Activated naive CD4-positive, alpha-beta T cell treated with anti-CD3 and anti-CD28 coated beads, Interleukin-2, amount 50 U/mL, for 16 hours (primary cell): ENCODE data around the gene CERS4.
A peak's percentile ranks its signal among the peaks of the same experiment; 100 is the strongest.
"Not testable (repeated sequence)": the region's sequence is repeated elsewhere in the genome, so short reads cannot be mapped to it uniquely, and the experiment has no call there.

ENCODE experiments used
- DNase-seq: peaks from one replicate; pipeline ENCODE4 v3.0.0-alpha.2; 2020

The CERS4 gene

DNA sequence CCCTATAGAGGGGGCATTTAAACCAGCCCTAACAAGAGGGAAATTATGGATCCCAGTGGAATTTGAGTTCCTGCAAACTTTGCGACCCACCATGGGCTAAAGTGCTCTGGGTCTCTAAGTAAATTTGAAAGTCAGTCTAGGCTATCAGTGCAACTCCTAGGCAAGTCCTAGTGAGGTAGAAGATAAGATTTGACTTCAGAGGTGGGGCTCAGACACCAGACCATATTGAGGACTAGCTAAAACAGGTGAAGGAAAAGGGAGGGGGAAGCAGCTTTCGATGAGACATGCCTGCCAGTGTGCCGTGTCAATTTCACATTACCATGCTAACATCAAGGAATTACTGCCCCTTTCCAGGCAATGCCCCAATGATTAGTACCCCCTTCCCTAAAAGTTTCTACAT is 60.6 kb downstream of the CERS4 start:
- no peak for DNase-seq

DNA sequence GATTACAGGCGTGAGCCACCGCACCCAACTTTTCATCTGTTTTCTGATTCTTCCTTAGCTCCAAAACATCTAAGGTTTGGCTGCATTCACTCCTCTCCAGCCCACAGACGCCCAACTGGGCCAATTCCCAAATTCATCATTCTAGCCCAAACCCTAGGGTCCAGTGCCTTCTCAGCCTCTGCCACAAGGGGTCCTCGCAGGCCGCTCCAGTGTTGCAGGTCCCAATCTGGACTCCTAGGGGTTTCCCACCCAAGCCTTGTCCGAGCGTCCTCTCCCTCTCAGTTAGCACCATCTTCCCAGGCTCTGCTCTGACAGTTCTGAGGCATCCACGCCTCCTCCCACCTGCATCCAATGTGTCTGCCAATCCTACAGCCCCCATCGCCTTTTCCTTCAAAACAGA is 67.3 kb downstream of the CERS4 start:
- not testable (repeated sequence) for DNase-seq

DNA sequence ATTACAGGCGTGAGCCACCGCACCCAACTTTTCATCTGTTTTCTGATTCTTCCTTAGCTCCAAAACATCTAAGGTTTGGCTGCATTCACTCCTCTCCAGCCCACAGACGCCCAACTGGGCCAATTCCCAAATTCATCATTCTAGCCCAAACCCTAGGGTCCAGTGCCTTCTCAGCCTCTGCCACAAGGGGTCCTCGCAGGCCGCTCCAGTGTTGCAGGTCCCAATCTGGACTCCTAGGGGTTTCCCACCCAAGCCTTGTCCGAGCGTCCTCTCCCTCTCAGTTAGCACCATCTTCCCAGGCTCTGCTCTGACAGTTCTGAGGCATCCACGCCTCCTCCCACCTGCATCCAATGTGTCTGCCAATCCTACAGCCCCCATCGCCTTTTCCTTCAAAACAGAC is 82.2 kb downstream of the CERS4 start:
- not testable (repeated sequence) for DNase-seq

DNA sequence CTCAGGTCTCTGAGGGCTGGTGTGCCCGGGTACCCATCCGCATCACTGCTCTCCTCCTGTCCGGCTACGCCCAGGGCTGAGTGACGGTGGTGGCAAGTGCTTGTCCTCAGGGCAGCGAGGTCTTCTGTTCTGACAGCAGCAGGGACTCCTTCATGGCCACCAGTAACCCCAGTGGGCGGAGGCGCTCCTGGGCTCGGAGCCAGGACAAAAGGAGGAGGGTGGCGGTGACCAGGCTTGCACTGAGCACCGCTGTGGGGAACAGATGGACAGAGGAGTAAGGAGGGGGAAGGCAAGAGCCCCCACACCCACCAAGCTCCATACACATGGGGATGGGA is 93.2 kb downstream of the CERS4 start:
- peak; percentile 7 for DNase-seq

DNA sequence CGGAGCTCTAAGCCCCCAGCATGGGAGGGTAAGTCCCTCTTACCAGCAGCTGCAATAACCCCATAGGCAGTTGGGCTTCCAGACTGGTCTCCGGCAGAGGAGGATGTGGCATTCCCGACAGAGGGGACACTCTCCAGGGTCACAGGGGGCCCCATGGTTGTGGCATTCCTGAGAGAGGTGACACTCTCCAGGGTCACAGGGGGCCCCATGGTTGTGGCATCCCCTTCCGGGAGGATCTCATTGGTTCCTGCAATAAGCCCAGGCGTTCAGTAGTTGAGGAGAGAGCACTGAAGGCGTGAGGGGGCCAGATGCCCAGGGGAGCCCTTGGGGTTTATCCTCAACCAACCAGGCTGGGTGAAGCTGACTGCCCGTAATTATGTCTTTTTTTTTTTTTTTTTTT is 93.6 kb downstream of the CERS4 start:
- DNase-seq = no peak

DNA sequence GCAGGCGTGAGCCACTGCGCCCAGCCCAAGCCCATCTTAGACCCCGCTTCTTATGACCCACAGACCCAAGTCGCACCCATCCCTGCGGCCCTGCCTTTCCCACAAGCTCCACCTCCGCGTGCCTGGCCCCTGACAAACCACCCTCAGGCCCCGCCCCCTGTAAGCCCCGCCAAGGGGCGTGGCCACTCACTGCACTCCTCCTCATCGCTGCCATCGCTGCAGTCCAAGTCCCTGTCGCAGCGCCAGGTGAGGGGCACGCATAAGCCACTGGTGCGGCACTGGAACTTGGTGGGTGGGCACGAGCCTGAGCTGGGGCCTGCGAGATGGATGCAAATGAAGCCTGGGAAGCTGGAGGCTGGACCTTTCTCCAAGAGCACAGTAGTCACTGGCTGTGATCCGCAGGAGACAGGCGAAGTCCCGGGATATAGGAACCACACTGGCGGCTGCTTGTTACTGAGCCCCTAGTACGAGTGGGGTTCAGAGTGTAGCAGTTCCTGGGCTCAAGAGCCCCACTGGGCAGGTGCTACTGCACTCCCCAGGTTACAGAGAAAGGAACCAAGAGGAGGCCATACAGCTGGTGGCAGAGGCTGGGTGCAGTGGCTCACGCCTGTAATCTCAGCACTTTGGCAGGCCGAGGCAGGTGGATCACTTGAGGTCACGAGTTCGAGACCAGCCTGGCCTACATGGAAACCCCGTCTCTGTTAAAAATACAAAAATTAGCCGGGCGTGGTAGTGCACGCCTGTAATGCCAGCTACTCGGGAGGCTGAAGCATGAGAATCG is 95.9 kb downstream of the CERS4 start:
- peak; percentile 41 for DNase-seq

DNA sequence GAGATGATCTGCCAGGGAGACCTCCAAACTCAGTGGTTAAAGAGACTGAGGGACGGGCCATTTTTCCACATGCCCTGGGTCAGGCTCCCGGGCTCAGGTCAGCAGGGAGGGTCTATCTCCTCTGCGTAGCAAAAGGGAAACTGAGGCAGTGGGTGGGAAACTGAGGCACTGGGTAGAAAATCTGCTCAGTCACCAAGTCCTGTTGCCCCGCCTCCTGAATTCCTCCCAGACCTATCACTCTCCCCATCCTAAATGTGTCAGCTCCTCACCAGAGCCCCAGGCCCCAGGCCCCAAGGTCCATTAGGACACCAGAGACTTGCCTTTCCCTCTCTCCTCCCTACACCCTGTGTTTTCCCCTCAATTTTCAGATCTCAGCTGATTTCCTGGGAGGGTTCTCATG is 96.6 kb downstream of the CERS4 start:
- DNase-seq = peak; percentile 3

DNA sequence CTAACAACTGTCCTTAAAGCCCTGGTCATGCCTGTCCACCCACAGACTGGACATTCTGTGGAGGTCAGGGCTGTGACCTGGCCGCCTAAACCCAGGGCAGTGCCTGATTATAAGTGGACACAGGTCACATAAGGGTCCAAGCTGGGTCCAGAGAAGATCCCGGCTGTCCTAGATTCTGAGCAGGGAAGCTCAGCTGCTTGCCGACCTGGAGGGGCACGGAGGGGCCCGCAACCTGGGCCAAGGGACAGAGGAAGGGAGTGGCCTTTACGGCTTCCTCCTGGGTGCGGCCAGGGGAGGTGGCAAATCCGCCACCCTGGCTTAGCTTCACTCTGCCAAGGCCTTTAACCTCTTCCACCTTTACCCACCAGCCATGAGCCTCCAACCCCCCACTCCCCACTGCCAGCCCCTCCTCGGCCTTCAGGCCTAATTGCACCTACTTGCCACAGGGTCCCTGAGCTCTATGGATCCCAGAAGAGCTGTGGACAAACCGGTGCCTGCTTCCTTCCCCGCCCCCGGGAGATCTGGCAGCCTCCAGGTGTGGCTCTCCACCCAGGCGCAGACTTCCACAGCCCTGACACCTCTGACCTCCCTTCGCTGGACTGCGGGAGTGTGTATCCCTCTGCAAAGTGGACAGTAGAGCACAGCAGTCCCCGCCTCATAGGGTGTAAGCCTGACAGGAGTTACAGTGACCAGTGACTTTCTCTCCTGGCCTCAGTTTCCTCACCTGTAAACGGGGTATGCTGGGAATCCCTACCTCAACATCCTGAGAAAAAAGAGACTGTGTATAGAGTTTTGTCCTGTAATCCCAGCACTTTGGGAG is 97.3 kb downstream of the CERS4 start:
- DNase-seq = peak; percentile 11

DNA sequence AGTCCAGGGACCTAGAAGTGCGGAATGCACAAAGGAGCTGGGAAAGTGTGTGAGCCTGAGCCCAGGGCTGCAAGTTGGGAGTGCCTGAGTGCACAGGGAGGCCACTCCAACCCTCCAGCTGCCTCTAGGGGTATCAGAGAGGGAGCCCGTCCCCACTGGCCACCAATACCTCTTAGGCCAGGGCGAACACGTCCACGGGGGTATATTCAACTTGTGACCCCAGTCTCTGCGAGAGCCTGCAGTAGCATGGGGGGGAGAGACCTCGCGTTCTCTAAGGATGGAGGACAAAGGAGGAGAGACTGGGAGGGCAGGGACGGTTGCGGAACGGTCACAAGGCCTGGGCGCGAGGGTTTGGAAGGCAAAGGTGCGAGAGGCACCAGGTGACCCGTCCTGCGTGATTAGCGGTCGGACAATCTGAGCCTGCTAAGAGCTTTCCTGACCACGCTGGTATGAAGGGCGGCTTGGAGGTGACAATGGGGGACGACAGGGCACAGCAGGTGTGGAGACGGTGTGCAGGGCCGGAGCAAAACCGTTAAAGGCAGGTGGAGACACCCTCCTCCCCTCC is 98.3 kb downstream of the CERS4 start:
- peak; percentile 12 for DNase-seq

DNA sequence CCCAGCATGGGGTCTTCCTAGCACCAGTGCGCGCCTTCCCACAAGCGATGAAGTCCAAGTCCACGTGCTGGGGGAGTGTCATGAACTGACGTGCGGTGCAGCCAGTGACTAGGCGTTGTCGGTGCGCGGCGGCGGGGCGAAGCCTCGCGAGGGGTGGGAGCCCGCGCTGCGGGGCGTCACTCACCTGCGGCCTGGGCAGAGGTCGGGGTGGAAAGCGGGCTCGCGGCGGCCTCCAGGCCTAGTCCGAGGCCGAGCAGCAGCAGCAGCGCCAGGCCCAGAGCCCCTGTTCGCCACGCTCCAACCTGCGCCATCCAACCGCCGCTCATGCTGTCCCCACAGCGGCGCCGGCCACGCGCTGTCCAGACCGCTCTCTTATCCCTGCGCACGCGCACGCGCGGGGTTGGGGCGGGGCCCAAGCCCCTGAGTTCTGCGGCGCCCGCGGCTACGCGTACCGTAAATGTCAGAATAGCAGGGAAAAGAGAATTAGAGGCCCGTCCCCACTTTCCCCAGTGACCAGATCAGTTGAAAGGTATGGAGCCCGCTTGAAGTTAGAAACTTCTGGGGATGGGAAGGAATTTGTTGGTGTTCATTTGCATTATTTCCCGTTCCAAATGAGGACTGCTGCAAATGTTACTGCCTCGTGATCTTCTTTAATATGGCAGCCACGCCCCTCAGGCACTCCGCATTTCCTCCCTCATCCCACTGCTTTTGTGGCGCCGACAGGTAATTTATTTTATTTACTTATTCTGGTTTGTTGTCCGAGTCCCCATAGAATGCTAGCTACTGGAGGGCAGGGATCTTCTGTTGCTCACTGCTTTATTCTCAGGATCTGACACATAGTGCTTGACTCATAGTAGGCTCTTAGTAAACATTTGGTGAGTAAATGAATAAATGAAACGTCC is 99.0 kb downstream of the CERS4 start, which contains the start of gene CD320:
Gene CD320 (minus strand): TSS at position 394 of the 902 bp plus-strand sequence. CDS start 68 bp downstream, at position 326.
- DNase-seq = peak; percentile 90

DNA sequence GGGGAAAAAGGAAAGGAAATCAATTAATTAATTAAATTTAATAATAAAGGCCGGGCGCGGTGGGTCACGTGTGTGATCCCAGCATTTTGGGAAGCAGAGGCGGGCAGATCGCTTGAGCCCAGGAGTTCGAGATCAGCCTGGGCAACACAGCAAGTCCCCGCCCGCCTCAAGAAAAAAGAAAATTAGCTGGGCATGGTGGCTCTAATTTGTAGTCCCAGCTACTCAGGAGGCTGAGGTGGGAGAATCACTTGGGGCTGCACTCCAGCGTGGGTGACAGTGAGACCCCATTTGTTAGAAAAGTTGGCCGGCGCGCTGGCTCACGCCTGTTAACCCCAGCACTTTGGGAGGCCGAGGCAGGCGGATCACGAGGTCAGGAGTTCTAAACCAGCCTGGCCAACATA is 99.7 kb downstream of the CERS4 start:
- peak; percentile 5 for DNase-seq

DNA sequence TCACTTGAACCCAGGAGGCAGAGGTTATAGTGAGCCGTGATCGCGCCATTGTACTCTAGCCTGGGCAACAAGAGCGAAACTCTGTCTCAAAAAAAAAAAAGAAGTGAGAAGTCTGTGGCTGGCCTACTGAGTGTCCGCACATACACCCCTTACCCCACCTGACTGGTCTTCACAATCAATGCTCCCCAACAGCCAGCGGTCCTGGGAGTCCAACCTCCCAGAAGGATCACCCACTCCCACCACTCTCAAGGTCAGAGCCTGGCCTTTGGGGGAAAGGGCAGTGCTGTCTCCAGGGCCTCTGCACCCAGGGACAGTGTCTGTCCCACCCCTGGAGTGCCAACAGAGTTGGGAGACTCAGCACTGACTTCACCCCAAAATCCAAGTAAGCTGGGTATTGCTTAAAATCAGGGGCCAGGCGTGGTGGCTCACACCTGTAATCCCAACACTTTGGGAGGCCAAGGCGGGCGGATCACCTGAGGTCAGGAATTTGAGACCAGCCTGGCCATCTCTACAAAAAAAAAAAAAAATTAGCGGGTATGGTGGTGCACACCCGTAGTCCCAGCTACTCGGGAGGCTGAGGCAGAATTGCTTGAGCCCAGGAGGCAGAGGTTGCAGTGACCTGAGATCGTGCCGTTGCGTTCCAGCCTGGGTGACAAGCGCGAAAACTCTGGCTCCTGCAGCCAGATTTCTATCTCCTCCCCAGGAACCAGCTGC is 101.3 kb downstream of the CERS4 start:
- peak; percentile 0 for DNase-seq

DNA sequence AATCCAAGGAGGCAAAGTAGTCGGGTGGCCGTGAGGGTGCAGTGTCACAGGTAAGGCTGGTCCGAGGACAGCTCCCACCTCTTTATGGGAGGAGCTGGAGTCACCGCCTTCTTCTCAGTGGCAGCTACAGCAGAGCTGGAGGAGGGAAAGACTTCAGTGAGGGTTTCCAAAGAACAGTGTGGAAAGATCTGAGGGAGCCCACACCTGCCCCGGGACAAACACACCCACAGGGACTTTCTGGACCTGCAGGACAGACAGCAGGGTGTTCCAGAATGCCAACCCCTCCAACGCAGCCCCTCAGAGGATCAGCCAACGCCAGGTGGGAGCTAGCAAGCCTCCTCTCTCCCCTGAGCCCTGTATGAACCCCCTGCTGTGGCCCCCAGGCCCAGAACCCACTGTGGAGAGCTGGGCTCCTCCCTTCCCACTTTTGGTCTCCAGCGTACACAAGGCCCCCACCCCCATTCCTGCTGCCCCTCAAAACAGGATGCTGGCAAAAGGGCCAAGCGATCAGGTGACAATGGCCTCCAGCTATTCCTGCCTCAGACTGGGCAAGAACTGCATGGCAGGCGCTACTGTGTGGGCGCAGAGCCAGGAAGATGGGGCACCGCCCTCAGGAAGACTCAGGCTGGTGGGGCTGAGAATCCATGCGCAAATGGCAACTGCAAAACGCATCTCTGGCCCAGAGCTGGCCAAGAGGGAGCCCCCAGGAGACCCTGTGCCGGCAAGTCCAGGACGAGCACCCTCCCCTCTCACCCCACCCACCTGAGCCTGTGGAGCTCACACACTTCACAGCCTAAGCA is 102.5 kb downstream of the CERS4 start:
- peak; percentile 7 for DNase-seq
